ENCODE results near the gene MKLN1.

MKLN1 gene

DNA sequence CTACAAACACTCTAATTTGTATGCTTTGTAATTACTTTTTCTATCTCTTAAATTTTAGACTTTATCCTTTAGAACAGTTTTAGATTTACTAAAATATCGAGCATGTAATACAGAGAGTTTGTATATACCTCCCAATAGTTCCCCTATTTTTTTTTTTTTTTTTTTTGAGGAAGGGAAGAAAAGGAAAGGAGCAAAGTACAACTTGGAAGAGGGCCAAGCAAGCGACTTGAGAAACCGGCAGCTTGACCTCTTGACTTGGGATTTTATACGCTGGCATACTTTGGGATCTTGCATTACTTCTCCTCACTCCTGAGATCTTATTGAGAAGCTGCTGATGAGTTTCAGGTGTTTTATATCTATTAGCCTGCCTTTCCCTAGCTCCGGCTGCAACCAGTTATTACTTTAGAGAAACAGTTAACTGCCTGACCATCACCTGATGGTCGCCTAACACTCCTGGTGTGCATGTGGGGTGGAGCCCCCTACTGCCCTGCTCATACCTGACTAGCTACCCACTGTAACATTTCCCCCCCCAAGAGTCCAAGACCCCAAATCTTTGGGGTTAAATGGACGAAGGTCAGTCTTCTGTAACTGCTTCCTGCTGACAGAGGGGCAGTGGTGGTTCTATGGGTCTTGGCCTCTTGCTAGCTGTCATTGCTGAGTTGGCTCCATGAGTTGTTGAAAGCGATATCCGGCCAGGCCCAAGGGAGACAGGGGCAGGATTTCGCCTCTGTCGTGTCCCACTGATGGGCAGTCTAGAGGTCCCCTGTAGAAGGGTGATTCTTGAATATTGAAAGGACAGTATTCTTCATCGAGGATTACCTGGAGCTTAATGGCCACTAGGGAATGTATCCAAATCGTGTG is 28.5 kb downstream of the MKLN1 start:
- DNase-seq: no peak

GRCh38 chr7:131357282-131357880 is 29.7 kb downstream of the MKLN1 start:
- no peak for DNase-seq

DNA sequence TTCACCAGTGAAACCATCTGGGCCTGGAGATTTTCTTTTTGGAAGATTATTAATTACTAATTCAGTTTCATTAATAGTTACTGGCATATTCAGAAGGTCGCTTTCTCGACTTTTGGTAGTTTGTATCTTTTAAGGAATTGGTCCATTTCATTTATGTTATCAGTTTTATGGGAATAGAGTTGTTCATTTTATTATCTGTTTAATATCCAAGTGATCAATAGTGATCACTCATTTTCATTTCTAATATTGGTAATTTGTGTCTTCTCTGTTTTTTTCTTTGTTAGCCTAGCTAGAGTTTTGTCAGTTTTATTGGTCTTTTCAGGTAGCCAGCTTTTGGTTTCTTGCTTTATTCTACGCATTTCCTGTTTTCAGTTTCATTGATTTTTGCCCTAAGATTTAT is 31.0 kb downstream of the MKLN1 start:
- DNase-seq: no peak

- no peak for DNase-seq
Measured at GRCh38 chr7:131359136-131359776, 31.6 kb downstream of the MKLN1 start.

GRCh38 chr7:131363719-131364118 is 36.0 kb downstream of the MKLN1 start:
- no peak for DNase-seq

GRCh38 chr7:131364767-131365344 is 37.2 kb downstream of the MKLN1 start:
- no peak for DNase-seq

DNA sequence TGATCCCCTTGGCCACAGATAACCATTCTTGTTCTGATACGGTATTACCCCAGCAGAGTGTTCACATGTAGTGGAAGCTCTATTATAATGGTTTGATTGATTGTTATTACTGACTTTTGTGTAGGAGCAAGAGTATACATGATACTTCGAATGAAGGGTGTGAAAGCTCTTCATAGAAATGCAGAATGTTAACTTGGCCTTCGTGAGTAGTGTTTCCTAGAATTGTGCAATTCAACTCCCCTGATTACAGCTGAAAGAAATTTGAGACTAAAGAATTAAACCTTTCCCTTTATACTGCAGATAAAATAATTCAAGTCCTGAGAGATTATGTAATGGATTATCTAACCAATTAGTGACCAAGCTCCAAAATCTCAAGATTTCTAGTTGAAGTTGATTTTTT is 38.2 kb downstream of the MKLN1 start:
- DNase-seq: no peak

GRCh38 chr7:131369354-131369753 is 41.7 kb downstream of the MKLN1 start:
- no peak for DNase-seq

- no peak for DNase-seq
Measured at GRCh38 chr7:131370523-131370968, 42.9 kb downstream of the MKLN1 start.

- DNase-seq: no peak
Measured at GRCh38 chr7:131371411-131371810, 43.7 kb downstream of the MKLN1 start.

GRCh38 chr7:131372554-131372953 is 44.9 kb downstream of the MKLN1 start:
- no peak for DNase-seq

DNA sequence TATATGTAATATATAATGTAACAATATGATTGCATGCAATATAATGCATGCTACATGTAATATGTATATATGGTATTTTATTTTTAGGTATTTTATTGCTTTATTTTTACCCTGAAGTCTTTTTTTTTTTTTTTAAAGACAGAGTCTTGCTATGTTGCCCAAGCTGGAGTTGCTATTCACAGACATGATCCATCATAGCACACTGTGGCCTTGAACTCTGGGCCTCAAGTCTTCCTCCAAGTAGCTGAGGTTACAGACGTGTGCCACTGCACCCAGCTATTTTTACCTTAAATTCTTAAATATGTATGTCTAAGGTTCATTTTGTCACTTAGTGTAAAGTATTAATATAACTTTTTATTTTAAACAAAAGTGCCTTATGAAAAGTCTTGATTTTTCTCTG is 47.1 kb downstream of the MKLN1 start:
- DNase-seq: no peak

DNA sequence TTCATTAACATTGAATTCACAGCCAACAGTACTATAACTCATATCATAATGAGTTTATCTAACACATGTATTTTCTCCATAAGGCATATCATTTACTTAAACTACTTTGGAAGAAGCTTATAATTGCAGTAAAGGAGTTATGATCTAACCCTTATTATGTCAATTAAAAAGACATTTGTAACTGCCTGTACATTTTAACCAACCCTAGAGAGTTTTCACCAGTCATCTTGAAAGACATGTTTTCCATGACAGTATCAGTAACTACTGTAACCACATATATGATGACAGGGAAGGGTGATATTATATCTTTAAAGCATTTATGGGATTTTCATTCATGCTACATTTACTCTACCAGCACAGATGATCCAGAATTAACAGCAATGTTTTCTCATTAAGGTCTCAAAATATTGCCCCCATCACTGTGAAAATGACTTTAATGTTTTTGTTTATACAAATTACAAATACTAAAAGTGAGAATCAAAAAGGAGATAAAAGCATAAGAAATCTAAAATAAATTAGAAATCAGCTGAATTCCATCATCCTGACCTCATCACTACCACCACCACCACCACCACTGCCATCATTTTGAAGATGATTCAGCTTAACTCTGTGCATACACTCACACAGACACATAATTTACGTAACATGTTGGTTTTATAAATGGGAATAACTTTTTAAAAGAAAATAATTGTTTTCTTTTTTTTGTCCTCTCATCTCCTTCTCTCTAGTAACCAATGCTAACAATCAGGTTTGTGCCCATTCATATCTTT is 53.6 kb downstream of the MKLN1 start:
- no peak for DNase-seq

DNA sequence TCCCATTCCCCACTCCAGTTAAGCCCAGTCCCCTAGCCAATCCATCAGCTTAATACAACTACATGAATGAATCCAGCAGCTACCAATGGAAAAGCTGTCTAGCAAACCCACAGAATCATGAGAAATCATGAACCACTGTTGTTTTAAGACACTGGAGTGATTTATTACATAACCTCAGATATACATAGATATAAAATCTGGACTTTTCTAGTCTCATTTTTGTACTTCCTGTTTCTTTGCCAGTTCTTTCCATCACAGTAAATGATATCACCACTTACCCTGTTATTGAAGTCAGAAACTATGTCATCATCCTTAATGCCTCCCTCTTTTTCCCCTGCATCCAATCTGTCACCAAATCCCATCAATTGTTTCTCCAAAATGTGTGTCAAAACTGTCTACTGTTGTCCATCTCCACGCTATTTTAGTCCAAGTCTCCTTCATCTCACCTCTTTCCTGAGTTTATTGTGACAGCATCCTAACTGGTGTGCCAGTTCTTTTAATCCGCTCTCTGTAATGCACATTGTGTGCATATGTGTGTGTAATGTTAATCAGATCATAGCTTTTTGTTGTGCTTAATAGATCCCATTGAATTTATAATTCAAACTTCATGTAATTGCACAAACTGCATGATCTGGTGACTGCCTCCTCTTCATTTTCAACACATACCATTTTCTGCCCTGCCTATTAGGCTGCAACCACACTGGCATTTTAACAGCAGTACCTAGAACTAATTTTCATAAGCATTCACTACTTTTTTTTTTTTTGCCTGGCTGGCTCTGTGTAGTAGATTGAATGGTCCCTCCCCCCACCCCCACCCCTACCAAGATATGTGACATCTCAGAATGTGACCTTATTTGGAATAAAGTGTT is 56.0 kb downstream of the MKLN1 start:
- no peak for DNase-seq

- DNase-seq: no peak
Measured at GRCh38 chr7:131384286-131384635, 56.6 kb downstream of the MKLN1 start.

- no peak for DNase-seq
Measured at GRCh38 chr7:131385039-131385605, 57.4 kb downstream of the MKLN1 start.

DNA sequence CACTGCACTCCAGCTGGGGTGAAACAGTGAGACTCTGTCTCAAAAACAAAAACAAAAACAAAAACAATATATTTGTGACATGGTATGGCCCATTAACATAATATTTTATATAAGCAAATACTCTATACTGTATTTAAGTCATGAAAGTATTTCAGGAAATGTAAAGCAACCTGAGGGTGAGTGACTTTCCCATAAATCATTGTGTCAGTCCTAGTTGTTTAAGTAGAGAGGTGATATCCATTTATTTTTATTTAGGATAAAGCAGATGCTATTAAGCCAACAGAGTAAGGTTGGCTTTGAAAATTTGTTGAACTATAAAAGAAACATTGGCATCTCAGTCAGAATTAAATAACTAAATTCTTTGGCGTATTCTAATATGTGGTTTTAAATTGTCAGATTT is 60.5 kb downstream of the MKLN1 start:
- DNase-seq: no peak

DNA sequence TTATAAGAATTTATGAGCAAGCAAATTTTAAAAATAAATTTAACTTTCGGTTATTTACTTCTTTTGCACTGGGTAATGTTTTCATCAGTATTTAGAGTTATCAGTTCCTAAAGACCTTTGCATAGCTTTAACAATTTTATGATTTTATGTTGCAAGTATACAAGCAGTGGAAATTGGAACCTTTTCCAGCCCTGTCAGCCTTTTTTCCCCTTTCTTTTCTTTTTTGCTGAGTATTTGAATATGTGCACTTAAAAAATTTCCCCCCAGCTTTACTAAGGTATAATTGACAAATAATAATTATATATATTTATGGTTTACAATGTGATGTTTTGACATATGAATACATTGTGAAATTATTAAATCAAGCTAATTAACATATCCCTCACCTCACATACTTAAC is 62.6 kb downstream of the MKLN1 start:
- no peak for DNase-seq

- no peak for DNase-seq
Measured at GRCh38 chr7:131391145-131391544, 63.5 kb downstream of the MKLN1 start.

GRCh38 chr7:131400681-131401176 is 73.1 kb downstream of the MKLN1 start:
- DNase-seq: no peak

DNA sequence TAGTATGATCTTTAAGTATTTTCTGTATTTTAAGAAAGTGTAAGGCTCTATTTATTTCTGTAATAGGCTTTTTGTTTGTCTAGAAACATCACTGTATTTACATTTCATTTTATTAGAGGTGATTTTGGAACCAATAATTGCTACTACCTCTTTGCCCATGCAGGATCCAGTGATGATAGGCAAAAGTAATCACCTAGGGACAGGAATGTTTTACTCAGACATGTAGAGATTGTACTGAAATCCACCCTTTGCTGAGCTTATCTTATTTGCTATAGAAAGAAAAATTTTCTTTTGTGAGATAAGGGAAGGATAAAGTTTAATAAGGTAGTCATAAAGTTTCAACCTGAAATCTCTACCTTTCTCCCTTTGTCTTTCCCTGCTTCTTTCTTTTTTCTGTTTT is 73.5 kb downstream of the MKLN1 start:
- no peak for DNase-seq

All from activated naive CD4-positive, alpha-beta T cell treated with anti-CD3 and anti-CD28 coated beads, Interleukin-2, amount 50 U/mL, for 16 hours (primary cell).